GM12878 (cell line): ENCODE results near the gene MYOZ1. TPM values are rescaled to one million over a fixed set of nuclear protein-coding genes. Genes with fewer than 3 reads are reported as not detected.

Experiments
- CHD1 ChIP-seq: IDR thresholded peaks from 2 replicates; pipeline ENCODE4 v1.6.1; 2012; ENCODE audit warnings: low read depth, low read length, improper control_type of control experiment
- IKZF2 ChIP-seq, 2 experiments: fragments of 450-650 bp; IDR thresholded peaks; 2 replicates each; pipeline ENCODE4 v1.6.1; 2017; ENCODE audit warnings: mild to moderate bottlenecking in 2 of 2, moderate library complexity in 2 of 2
- MLLT1 ChIP-seq: fragments of 450-650 bp; IDR thresholded peaks from 2 replicates; pipeline ENCODE4 v1.6.1; 2016; ENCODE audit warnings: mild to moderate bottlenecking
- MYB ChIP-seq: fragments of 150-350 bp; IDR thresholded peaks from 2 replicates; pipeline ENCODE4 v1.6.1; 2014; ENCODE audit warnings: mild to moderate bottlenecking, low read depth, low read length, borderline replicate concordance
- RAD21 ChIP-seq: IDR thresholded peaks from 2 replicates; pipeline ENCODE4 v1.6.1; 2011; ENCODE audit warnings: mild to moderate bottlenecking, low read depth, low read length, moderate library complexity; ENCODE audit not compliant: insufficient read depth
- TCF12 ChIP-seq: IDR thresholded peaks from 2 replicates; pipeline ENCODE4 v1.6.1; 2011; ENCODE audit warnings: low read depth, mild to moderate bottlenecking, low read length
- USF2 ChIP-seq: IDR thresholded peaks from 2 replicates; pipeline ENCODE4 v1.6.1; 2011; ENCODE audit warnings: low read depth, low read length, improper control_type of control experiment, borderline replicate concordance
- YBX1 ChIP-seq: fragments of 450-650 bp; IDR thresholded peaks from 2 replicates; pipeline ENCODE4 v1.6.1; 2016; ENCODE audit warnings: antibody characterized with exemption
- ZBTB11 ChIP-seq: fragments of 450-650 bp; formaldehyde crosslinking; IDR thresholded peaks from 2 replicates; pipeline ENCODE4 v1.5.0; 2022; ENCODE audit warnings: mild to moderate bottlenecking, missing genetic modification characterization
- polyA plus RNA-seq, 11 experiments: library from polyadenylated mRNA; depleted of rRNA in 4 of 11; unstranded in 6 of 11; stranded (reverse) in 5 of 11; fragments of >200 nt; fragmentation: Nextera tagmentation in 4 of 11; fragmentation: Illumina TruSeq in 1 of 11; extraction: Ambion mirVana in 4 of 11; extraction: Trizol in 1 of 11; gene quantifications; 1 replicate in 1 of 11; 2 replicates in 10 of 11; pipeline versions ENCODE4 v1.2.1 to v1.2.3, GENCODE V29; 2011 to 2016; ENCODE audit warnings: inconsistent platforms in 2 of 11, missing spikeins in 2 of 11, low read depth in 1 of 11
- total RNA-seq, 4 experiments: library from RNA; depleted of rRNA in 3 of 4; stranded (reverse); fragments of >200 nt in 3 of 4; fragmentation: Illumina TruSeq in 1 of 4; extraction: Trizol in 1 of 4; gene quantifications; 2 replicates each; pipeline versions ENCODE4 v1.2.1 to v1.2.3, GENCODE V29; 2013 to 2021

The MYOZ1 gene
- total and polyA plus RNA-seq, 10 of the 15 experiments (the other 5 are each of a cell fraction or from before 2014, with no cell fraction given), result 0.05 to 2.0 (median 0.62) TPM

GRCh38 chr10:73648975-73649829 is 7.9 kb upstream of the MYOZ1 start (continued):
- TF ChIP-seq ZBTB11 (CRISPR knock-in tag) (no peak), CHD1 (no peak), IKZF2 (IDR thresholded peaks at IDR 0.05) (no peak), TCF12 (no peak), YBX1 (no peak), MLLT1 (no peak), RAD21 (no peak), USF2 (no peak), MYB (no peak)
